NB4 (cell line): ENCODE data around the gene KCNAB1.
"Not testable (repeated sequence)": the region's sequence is repeated elsewhere in the genome, so short reads cannot be mapped to it uniquely, and the experiment has no call there.

Experiments
- POLR2A ChIP-seq: IDR thresholded peaks from 2 replicates; pipeline ENCODE4 v1.6.1; 2011; ENCODE audit warnings: mild to moderate bottlenecking; ENCODE audit not compliant: insufficient read length; ENCODE audit errors: extremely low read depth
- TF ChIP-seq, protein P1 (sequence below): IDR thresholded peaks from one replicate; pipeline ENCODE4 v1.5.1; 2012; ENCODE audit warnings: low read depth, low read length

DNA sequence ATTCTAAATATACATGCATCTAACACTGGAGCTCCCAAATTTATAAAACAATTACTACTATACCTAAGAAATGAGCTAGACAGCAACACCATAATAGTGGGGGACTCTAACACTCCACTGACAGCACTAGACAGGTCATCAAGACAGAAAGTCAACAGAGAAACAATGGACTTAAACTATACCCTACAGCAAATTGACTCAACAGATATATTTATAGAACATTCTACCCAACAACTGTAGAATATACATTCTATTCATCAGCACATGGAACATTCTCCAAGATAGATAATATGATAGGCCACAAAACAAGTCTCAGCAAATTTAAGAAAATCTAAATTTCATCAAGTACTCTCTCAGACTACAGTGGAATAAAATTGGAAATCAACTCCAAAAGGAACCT lies 102.0 kb downstream of the KCNAB1 start:
- TF ChIP-seq, protein P1, sequence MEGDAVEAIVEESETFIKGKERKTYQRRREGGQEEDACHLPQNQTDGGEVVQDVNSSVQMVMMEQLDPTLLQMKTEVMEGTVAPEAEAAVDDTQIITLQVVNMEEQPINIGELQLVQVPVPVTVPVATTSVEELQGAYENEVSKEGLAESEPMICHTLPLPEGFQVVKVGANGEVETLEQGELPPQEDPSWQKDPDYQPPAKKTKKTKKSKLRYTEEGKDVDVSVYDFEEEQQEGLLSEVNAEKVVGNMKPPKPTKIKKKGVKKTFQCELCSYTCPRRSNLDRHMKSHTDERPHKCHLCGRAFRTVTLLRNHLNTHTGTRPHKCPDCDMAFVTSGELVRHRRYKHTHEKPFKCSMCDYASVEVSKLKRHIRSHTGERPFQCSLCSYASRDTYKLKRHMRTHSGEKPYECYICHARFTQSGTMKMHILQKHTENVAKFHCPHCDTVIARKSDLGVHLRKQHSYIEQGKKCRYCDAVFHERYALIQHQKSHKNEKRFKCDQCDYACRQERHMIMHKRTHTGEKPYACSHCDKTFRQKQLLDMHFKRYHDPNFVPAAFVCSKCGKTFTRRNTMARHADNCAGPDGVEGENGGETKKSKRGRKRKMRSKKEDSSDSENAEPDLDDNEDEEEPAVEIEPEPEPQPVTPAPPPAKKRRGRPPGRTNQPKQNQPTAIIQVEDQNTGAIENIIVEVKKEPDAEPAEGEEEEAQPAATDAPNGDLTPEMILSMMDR = not testable (repeated sequence)
- TF ChIP-seq POLR2A = not testable (repeated sequence)
